Osteoblast (primary cell): Measurements from ENCODE around the gene TKTL1. TPM values are rescaled to one million over a fixed set of nuclear protein-coding genes. Genes with fewer than 3 reads are reported as not detected.
A peak's percentile ranks its signal among the peaks of the same experiment; 100 is the strongest.

ENCODE experiments used
- DNase-seq: peaks from one replicate; pipeline ENCODE4 v3.0.0; 2011; ENCODE audit warnings: low spot score, mixed read lengths; ENCODE audit not compliant: insufficient read length; ENCODE audit errors: missing footprints
- H2AFZ ChIP-seq: 2 replicates; pipeline ENCODE4 v1.6.0; 2011; ENCODE audit warnings: mild to moderate bottlenecking, low read length
- H3K27ac ChIP-seq: 2 replicates; pipeline ENCODE4 v1.5.1; 2011; ENCODE audit warnings: mild to moderate bottlenecking, low read depth, low read length, moderate library complexity
- H3K27me3 ChIP-seq: 2 replicates; pipeline ENCODE4 v1.6.0; 2012; ENCODE audit warnings: mild to moderate bottlenecking, control low read depth, inconsistent platforms, low read length, moderate library complexity; ENCODE audit not compliant: insufficient read depth
- H3K36me3 ChIP-seq: 2 replicates; pipeline ENCODE4 v1.5.1; 2011; ENCODE audit warnings: mild to moderate bottlenecking, low read length, control low read depth, moderate library complexity; ENCODE audit not compliant: insufficient read depth
- H3K4me1 ChIP-seq: 2 replicates; pipeline ENCODE4 v1.5.1; 2011; ENCODE audit warnings: mild to moderate bottlenecking, low read length, control low read depth, moderate library complexity; ENCODE audit not compliant: insufficient read depth
- H3K4me2 ChIP-seq: 2 replicates; pipeline ENCODE4 v1.6.0; 2011; ENCODE audit warnings: mild to moderate bottlenecking, low read length; ENCODE audit not compliant: insufficient read depth
- H3K4me3 ChIP-seq: fragments of 200-600 bp; sonication (generic); 3 replicates; pipeline ENCODE4 v1.5.1; 2012; ENCODE audit warnings: mild to moderate bottlenecking, low read length, inconsistent platforms; ENCODE audit not compliant: insufficient read depth
- H3K79me2 ChIP-seq: 2 replicates; pipeline ENCODE4 v1.6.0; 2012; ENCODE audit warnings: mild to moderate bottlenecking, low read length, control low read depth, inconsistent platforms; ENCODE audit not compliant: insufficient read depth
- H3K9me3 ChIP-seq: 2 replicates; pipeline ENCODE4 v1.5.1; 2011; ENCODE audit warnings: low read depth, low read length, control low read depth
- H4K20me1 ChIP-seq: 2 replicates; pipeline ENCODE4 v1.6.0; 2012; ENCODE audit warnings: mild to moderate bottlenecking, low read length, control low read depth; ENCODE audit not compliant: insufficient read depth
- CTCF ChIP-seq: IDR thresholded peaks from 2 replicates; pipeline ENCODE4 v1.5.1; 2011; ENCODE audit warnings: mild to moderate bottlenecking, low read depth, low read length, moderate library complexity; ENCODE audit errors: extremely low read depth
- total RNA-seq: library from RNA; depleted of rRNA; stranded (reverse); fragments of >200 nt; gene quantifications from 2 replicates; pipeline ENCODE4 v1.2.3, GENCODE V29; 2012

TKTL1 gene
- total RNA-seq, 1 donor = not detected

- Histone ChIP-seq H3K79me2 (peaks cover 34% of the 10 kb centered on the region), H3K4me2 (peak overlapping the region; percentile 4), H3K27ac (no peak overlapping the region), H3K27me3 (no peaks in the 10 kb centered on the region), H3K9me3 (no peaks in the 10 kb centered on the region), H4K20me1 (peaks cover 2% of the 10 kb centered on the region), H3K4me1 (peaks cover 10% of the 10 kb centered on the region), H2AFZ (no peak overlapping the region), H3K36me3 (peaks cover under 1% of the 10 kb centered on the region), H3K4me3 (peak overlapping the region; percentile 54)
- DNase-seq = no peak
- no peak for TF ChIP-seq CTCF
These were observed 79.5 kb downstream of the TKTL1 start for GRCh38 chrX:154375156-154375504.

DNA sequence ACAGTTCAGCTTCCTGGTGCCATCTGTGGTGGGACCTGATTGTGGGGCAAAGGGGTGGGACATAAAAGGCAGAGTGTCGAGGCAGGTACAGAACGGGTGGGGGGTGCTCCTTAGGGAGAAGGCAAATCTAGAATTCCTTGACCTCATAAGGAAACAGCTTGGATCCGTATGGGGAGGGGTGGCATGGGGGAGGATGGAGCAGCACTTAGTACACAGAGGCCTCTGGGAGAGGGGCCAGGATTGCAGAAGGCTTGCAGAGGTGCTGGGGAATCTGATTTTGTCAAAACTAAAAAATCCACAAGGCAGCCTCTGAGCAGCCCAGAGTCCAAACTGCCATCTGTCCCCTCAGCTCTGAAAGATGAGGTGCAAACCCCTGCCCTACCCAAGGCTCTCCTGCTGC lies 81.2 kb downstream of the TKTL1 start:
- Histone ChIP-seq H3K27me3 (no peaks in the 10 kb centered on the region), H3K4me1 (peaks cover 15% of the 10 kb centered on the region), H3K4me3 (no peak overlapping the region), H3K36me3 (peaks cover 11% of the 10 kb centered on the region), H3K79me2 (peaks cover 39% of the 10 kb centered on the region), H2AFZ (no peak overlapping the region), H3K27ac (no peak overlapping the region), H3K9me3 (no peaks in the 10 kb centered on the region), H3K4me2 (no peak overlapping the region), H4K20me1 (peaks cover 2% of the 10 kb centered on the region)
- no peak for TF ChIP-seq CTCF
- DNase-seq = no peak

- no peak for TF ChIP-seq CTCF
- H3K79me2 ChIP-seq = peaks cover 26% of the 10 kb centered on the region
- no peak overlapping the region for H2AFZ ChIP-seq
- DNase-seq = peak; percentile 99
- H3K4me1 ChIP-seq = peaks cover 9% of the 10 kb centered on the region
- peak overlapping the region; percentile 66 for H3K4me2 ChIP-seq
- H3K36me3 ChIP-seq = peaks cover 12% of the 10 kb centered on the region
- H3K4me3 ChIP-seq = peak overlapping the region; percentile 66
- H3K9me3 ChIP-seq = no peaks in the 10 kb centered on the region
- H3K27ac ChIP-seq = peak overlapping the region; percentile 85
- H4K20me1 ChIP-seq = peaks cover 2% of the 10 kb centered on the region
- H3K27me3 ChIP-seq = no peaks in the 10 kb centered on the region
These were observed 82.6 kb downstream of the TKTL1 start for GRCh38 chrX:154378059-154378798.

GRCh38 chrX:154378799-154379568 lies 83.4 kb downstream of the TKTL1 start, which contains the start of gene EMD:
Gene EMD (plus strand): TSS chrX:154379295. CDS start chrX:154379485, 190 bp downstream.
- Histone ChIP-seq H3K4me3 (peak within 1 kb of the TSS; percentile 82), H3K27me3 (no peaks in the 10 kb centered on the region), H3K79me2 (peaks cover 21% of the 10 kb centered on the region), H3K4me1 (peaks cover 9% of the 10 kb centered on the region), H3K36me3 (peaks cover 12% of the 10 kb centered on the region), H2AFZ (no peak within 1 kb of the TSS), H3K4me2 (peak within 1 kb of the TSS; percentile 85), H3K27ac (peak within 1 kb of the TSS; percentile 90), H4K20me1 (peaks cover 2% of the 10 kb centered on the region), H3K9me3 (no peaks in the 10 kb centered on the region)
- TF ChIP-seq CTCF = no peak
- peak; percentile 98 for DNase-seq
